A549 (cell line): ENCODE measurements around the gene BAHCC1. TPM values are rescaled to one million over a fixed set of nuclear protein-coding genes. Genes with fewer than 3 reads are reported as not detected.
"Not testable (repeated sequence)": the region's sequence is repeated elsewhere in the genome, so short reads cannot be mapped to it uniquely, and the experiment has no call there.

Experiments
- ATAC-seq, 2 experiments: fragments of 200-7000 bp in 1 of 2; fragments of >200 bp in 1 of 2; cut with Nextera tagmentation in 1 of 2; cut with Tn5 transposase in 1 of 2; 3 replicates each; pipeline versions ENCODE4 v1.8.0 to v1.9.1; 2018 to 2020; ENCODE audit warnings: mild to moderate bottlenecking in 1 of 2, moderate library complexity in 1 of 2
- CTCF ChIA-PET: fragments of 300-600 bp; sonication (Branson Sonifier 250); formaldehyde crosslinking; extraction: SDS; loops from one replicate; lab custom pipeline; 2021; ENCODE audit warnings: antibody characterized with exemption, inconsistent platforms; lab: Yijun Ruan, JAX
- POLR2A ChIA-PET: fragments of 350-600 bp; formaldehyde crosslinking; extraction: SDS; loops from one replicate; lab custom pipeline; 2021; ENCODE audit warnings: antibody characterized with exemption, inconsistent platforms; lab: Yijun Ruan, JAX
- DNase-seq, 2 experiments: peaks; one replicate each; pipeline versions ENCODE4 v3.0.0 to v3.0.0-alpha.2; 2011 to 2016; ENCODE audit warnings: low read depth in 1 of 2, low spot score in 1 of 2
- FAIRE-seq: peaks from 2 replicates; lab custom pipeline; 2011; peaks lifted over from hg19 to GRCh38; lab: Jason Lieb, UNC
- H3K27ac ChIP-seq, 2 experiments: fragments of >200 bp; sonication (Bioruptor Twin); formaldehyde crosslinking; 3 replicates each; pipeline ENCODE4 v1.5.1; 2016 to 2017
- H3K4me1 ChIP-seq: fragments of >200 bp; sonication (Bioruptor Twin); formaldehyde crosslinking; 3 replicates; pipeline ENCODE4 v1.6.1; 2016
- H3K4me2 ChIP-seq: fragments of >200 bp; sonication (Bioruptor Twin); formaldehyde crosslinking; 3 replicates; pipeline ENCODE4 v1.6.1; 2016
- H3K4me3 ChIP-seq: fragments of >200 bp; sonication (Bioruptor Twin); formaldehyde crosslinking; 3 replicates; pipeline ENCODE4 v1.5.1; 2016
- H3K9me3 ChIP-seq: fragments of >200 bp; sonication (Bioruptor Twin); formaldehyde crosslinking; 3 replicates; pipeline ENCODE4 v1.6.1; 2016
- CHD2 ChIP-seq: fragments of 150-350 bp; IDR thresholded peaks from 2 replicates; pipeline ENCODE4 v1.6.1; 2014; ENCODE audit warnings: low read length; ENCODE audit not compliant: partially characterized antibody
- E2F6 ChIP-seq: IDR thresholded peaks from 2 replicates; pipeline ENCODE4 v1.6.1; 2012; ENCODE audit warnings: low read depth, borderline replicate concordance
- EHF ChIP-seq: fragments of 250-450 bp; sonication (Bioruptor Pico); IDR thresholded peaks from 2 replicates; pipeline ENCODE4 v1.5.0; 2020; ENCODE audit warnings: mild to moderate bottlenecking
- EP300 ChIP-seq, 2 experiments: fragments of >200 bp; sonication (Bioruptor Twin); formaldehyde crosslinking; IDR thresholded peaks; 2 replicates in 1 of 2; 3 replicates in 1 of 2; pipeline ENCODE4 v1.6.1; 2016 to 2017
- FOSB ChIP-seq: fragments of 250-450 bp; sonication (Bioruptor Pico); IDR thresholded peaks from 2 replicates; pipeline ENCODE4 v1.5.0; 2020; ENCODE audit warnings: mild to moderate bottlenecking, moderate library complexity
- HOXB5 ChIP-seq: fragments of 250-450 bp; sonication (Bioruptor Pico); IDR thresholded peaks from 2 replicates; pipeline ENCODE4 v1.5.0; 2020; ENCODE audit warnings: mild to moderate bottlenecking, moderate library complexity
- PHF8 ChIP-seq: fragments of 200-600 bp; sonication (generic); IDR thresholded peaks from 2 replicates; pipeline ENCODE4 v1.6.1; 2016; ENCODE audit warnings: low read depth, mild to moderate bottlenecking, antibody characterized with exemption, moderate library complexity, borderline replicate concordance
- ZSCAN20 ChIP-seq: fragments of 250-450 bp; sonication (Bioruptor Pico); IDR thresholded peaks from 2 replicates; pipeline ENCODE4 v1.8.0; 2022; ENCODE audit warnings: mild to moderate bottlenecking, moderate library complexity
- WGBS: methylation state at CpG from one replicate; pipeline ENCODE4 v1.1.6; 2017; ENCODE audit errors: missing lambda C conversion rate; 5-methylcytosine and 5-hydroxymethylcytosine counted together
- polyA plus RNA-seq, 4 experiments: library from polyadenylated mRNA; depleted of rRNA in 3 of 4; stranded (reverse); fragments of >200 nt; fragmentation: RNase III in 1 of 4; extraction: RNeasy Plus Mini Kit Qiagen cat#74134 plus additional on column Dnase treatment in 1 of 4; gene quantifications; 2 replicates in 3 of 4; 3 replicates in 1 of 4; pipeline ENCODE4 v1.2.3, GENCODE V29; 2011 to 2017

Gene BAHCC1
- polyA plus RNA-seq, 2 of the 4 experiments (the other 2 are of a cell fraction), result 2.6 to 5.8 TPM

- peak in 1 of 2 experiments; percentile 62; a peak in 2 of 5 replicates for TF ChIP-seq EP300 (IDR thresholded peaks at IDR 0.05)
Observed at GRCh38 chr17:81422776-81423697, 27.8 kb downstream of the BAHCC1 start (continued).

GRCh38 chr17:81423698-81424071 is 28.4 kb downstream of the BAHCC1 start:
- ChIA-PET POLR2A (interaction anchor here (6.5 kb wide), 1 partner anchor 26 kb away, joined by 107 read pairs; the partner anchor contains the start of gene BAHCC1), CTCF (interaction anchor here (1.2 to 1.6 kb wide), 2 partner anchors 17 to 61 kb away, joined by 4 read pairs; no protein-coding TSS in a partner anchor)
- Histone ChIP-seq H3K4me3 (peak overlapping the region; percentile 39; the same call in 1 of the 3 replicates), H3K4me1 (peaks cover 71% of the 10 kb centered on the region), H3K4me2 (peak overlapping the region; percentile 89), H3K27ac (peak overlapping the region; percentile 98 to 100), H3K9me3 (no peaks in the 10 kb centered on the region)
- TF ChIP-seq FOSB (CRISPR knock-in tag) (0 out of 2 replicates have a peak, but pooled peaks have one; percentile 0), HOXB5 (CRISPR knock-in tag) (0 out of 2 replicates have a peak, but pooled peaks have one; percentile 1), E2F6 (no peak), PHF8 (no peak)
- DNase-seq, result no peak
- peak in 1 of 2 experiments; percentile 0; a peak in 2 of 6 replicates for ATAC-seq
- FAIRE-seq, result no peak
- 75% methylated on average over 7 of the region's 16 CpGs for WGBS

- Histone ChIP-seq H3K4me1 (peaks cover 72% of the 10 kb centered on the region), H3K4me3 (no peak overlapping the region), H3K4me2 (peak overlapping the region; percentile 89), H3K9me3 (no peaks in the 10 kb centered on the region), H3K27ac (peak overlapping the region; percentile 98 to 100)
- ChIA-PET CTCF (interaction anchor here (1.2 to 1.6 kb wide), 2 partner anchors 16 to 60 kb away, joined by 4 read pairs; no protein-coding TSS in a partner anchor), POLR2A (interaction anchor here (6.5 kb wide), 1 partner anchor 27 kb away, joined by 107 read pairs; the partner anchor contains the start of gene BAHCC1)
- ATAC-seq (no peak), DNase-seq (no peak), FAIRE-seq (no peak)
- TF ChIP-seq EHF (CRISPR knock-in tag) (peak; percentile 10; the same call in 1 of the 2 replicates), CHD2 (no peak), ZSCAN20 (CRISPR knock-in tag) (0 out of 2 replicates have a peak, but pooled peaks have one; percentile 37)
- WGBS, result 96% methylated on average over 5 of the region's 5 CpGs
Observed at GRCh38 chr17:81424151-81425017, 29.1 kb downstream of the BAHCC1 start.

GRCh38 chr17:81425041-81425440 is 29.8 kb downstream of the BAHCC1 start:
- DNase-seq, H3K4me3 ChIP-seq, POLR2A ChIA-PET, ATAC-seq, H3K9me3 ChIP-seq, CTCF ChIA-PET, H3K4me2 ChIP-seq: not testable (repeated sequence)
- peak; percentile 54 for FAIRE-seq
- H3K27ac ChIP-seq, result peak overlapping the region; percentile 98 to 100; a peak in 4 of 6 replicates
- H3K4me1 ChIP-seq, result peaks cover 73% of the 10 kb centered on the region

- FAIRE-seq, H3K4me2 ChIP-seq, H3K4me3 ChIP-seq, DNase-seq, ATAC-seq, CTCF ChIA-PET, H3K9me3 ChIP-seq, POLR2A ChIA-PET: not testable (repeated sequence)
- peak overlapping the region in 1 of 2 experiments; percentile 4; a peak in 1 of 6 replicates for H3K27ac ChIP-seq
- peaks cover 71% of the 10 kb centered on the region for H3K4me1 ChIP-seq
- 86% methylated on average over 4 of the region's 4 CpGs for WGBS
Observed at GRCh38 chr17:81425716-81426392, 30.6 kb downstream of the BAHCC1 start.
